EL (cell line): ENCODE results near the gene CD9.
A peak's percentile ranks its signal among the peaks of the same experiment; 100 is the strongest.

Source experiments
- DNase-seq: peaks from one replicate; pipeline ENCODE4 v3.0.0-alpha.2; 2016

Gene CD9

GRCh38 chr12:6276956-6277620 is 76.9 kb downstream of the CD9 start:
- DNase-seq, result no peak

- no peak for DNase-seq
Observed at GRCh38 chr12:6277982-6278438, 77.8 kb downstream of the CD9 start.

GRCh38 chr12:6278439-6279255 is 78.4 kb downstream of the CD9 start:
- DNase-seq, result peak; percentile 88

DNA sequence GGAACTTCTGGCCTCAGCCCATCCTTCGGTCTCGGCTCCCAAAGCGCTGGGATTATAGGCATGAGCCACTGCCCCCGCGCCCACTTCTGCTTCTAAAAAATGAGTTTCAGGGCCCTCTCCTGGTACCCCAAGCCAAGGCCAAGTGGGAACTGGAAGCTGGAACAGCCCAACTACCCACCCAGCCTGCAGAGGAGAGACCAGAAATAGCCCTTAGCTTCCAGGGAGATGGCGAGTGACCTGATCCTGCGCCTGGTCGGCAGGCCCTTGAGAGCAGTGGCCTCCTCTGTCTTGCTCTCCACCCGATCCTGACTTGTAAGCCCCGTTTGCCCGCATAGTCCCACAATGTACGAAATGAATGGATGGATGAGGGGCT is 79.0 kb downstream of the CD9 start:
- no peak for DNase-seq

GRCh38 chr12:6279631-6280030 is 79.4 kb downstream of the CD9 start:
- DNase-seq, result no peak

GRCh38 chr12:6280053-6280469 is 79.9 kb downstream of the CD9 start:
- peak; percentile 97 for DNase-seq

GRCh38 chr12:6280672-6281071 is 80.5 kb downstream of the CD9 start:
- DNase-seq, result no peak

- DNase-seq, result peak; percentile 55
Observed at GRCh38 chr12:6281081-6281809, 81.0 kb downstream of the CD9 start.

DNA sequence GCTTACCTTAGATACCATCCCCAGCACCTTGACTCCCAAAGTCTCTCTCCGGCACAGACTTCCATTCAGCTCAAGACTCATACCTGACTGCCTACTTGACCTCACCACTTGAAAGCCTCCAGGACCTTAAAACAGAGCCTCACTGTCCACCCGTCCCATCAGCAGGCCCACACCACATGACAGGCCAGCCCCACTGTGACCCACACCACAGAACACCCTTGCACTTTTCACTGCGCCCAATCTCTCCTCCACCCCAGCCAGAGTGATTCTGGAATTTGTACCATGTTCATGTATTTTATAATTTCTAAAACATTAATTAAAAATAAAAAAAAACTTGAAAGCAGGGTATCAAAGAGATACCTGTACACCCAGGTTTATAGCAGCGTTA is 82.2 kb downstream of the CD9 start:
- no peak for DNase-seq

- DNase-seq, result no peak
Observed at GRCh38 chr12:6284273-6284672, 84.1 kb downstream of the CD9 start.

DNA sequence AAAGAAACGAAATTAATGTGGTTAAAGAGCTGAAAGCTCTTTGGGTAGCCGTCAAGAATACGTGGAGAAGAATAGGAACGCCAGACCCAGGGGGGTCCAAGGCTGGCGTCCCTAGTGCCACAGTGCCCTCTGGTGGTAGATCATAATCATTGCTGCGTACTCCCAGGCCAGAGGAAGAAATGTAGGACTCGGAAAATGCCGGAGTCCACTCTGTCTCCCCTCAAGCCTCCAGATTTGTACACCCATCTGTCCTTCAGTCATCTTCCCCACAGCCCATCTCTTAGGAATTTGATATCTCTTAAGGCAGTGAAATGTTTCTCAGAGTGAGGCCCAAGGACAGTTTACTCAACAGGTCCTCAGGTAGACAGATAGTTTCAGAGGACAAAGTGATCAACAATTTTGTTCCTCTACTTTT is 84.9 kb downstream of the CD9 start:
- DNase-seq, result peak; percentile 77

- DNase-seq, result peak; percentile 59
Observed at GRCh38 chr12:6285532-6286306, 85.5 kb downstream of the CD9 start.
